Neural progenitor cell (in vitro differentiated cells): ENCODE results near the gene KAZN. TPM values are rescaled to one million over a fixed set of nuclear protein-coding genes. Genes with fewer than 3 reads are reported as not detected.

ENCODE experiments used
- DNase-seq: peaks from one replicate; pipeline ENCODE4 v3.0.0-alpha.2; 2016; ENCODE audit warnings: low spot score
- H2AFZ ChIP-seq: fragments of 200-600 bp; sonication (generic); replicated peaks from 2 replicates; pipeline ENCODE4 v1.6.1; 2016; ENCODE audit warnings: antibody characterized with exemption
- H3F3A ChIP-seq: fragments of 200-600 bp; sonication (generic); 2 replicates; pipeline ENCODE4 v1.6.1; 2016; ENCODE audit warnings: antibody characterized with exemption, low read depth
- H3K27ac ChIP-seq: fragments of 200-600 bp; sonication (generic); 2 replicates; pipeline ENCODE4 v1.5.1; 2016; ENCODE audit warnings: mild to moderate bottlenecking
- H3K27me3 ChIP-seq: fragments of 200-600 bp; sonication (generic); 2 replicates; pipeline ENCODE4 v1.6.1; 2016; ENCODE audit warnings: mild to moderate bottlenecking, moderate library complexity
- H3K36me3 ChIP-seq: fragments of 200-600 bp; sonication (generic); 2 replicates; pipeline ENCODE4 v1.5.1; 2016
- H3K4me1 ChIP-seq: fragments of 200-600 bp; sonication (generic); 2 replicates; pipeline ENCODE4 v1.6.1; 2016; ENCODE audit warnings: mixed run types
- H3K4me2 ChIP-seq: fragments of 200-600 bp; sonication (generic); 2 replicates; pipeline ENCODE4 v1.6.1; 2016
- H3K4me3 ChIP-seq: fragments of 200-600 bp; sonication (generic); 2 replicates; pipeline ENCODE4 v1.5.1; 2016
- H3K79me2 ChIP-seq: fragments of 200-600 bp; sonication (generic); 2 replicates; pipeline ENCODE4 v1.6.1; 2016; ENCODE audit warnings: low read depth
- H3K9ac ChIP-seq: fragments of 200-600 bp; sonication (generic); 2 replicates; pipeline ENCODE4 v1.6.1; 2016
- H3K9me3 ChIP-seq: fragments of 200-600 bp; sonication (generic); 2 replicates; pipeline ENCODE4 v1.5.1; 2016; ENCODE audit warnings: low read depth
- H4K20me1 ChIP-seq: fragments of 200-600 bp; sonication (generic); 2 replicates; pipeline ENCODE4 v1.6.1; 2016; ENCODE audit warnings: low read depth
- H3K27ac Mint-ChIP-seq: 3 replicates; pipeline ENCODE4 v1.8.0; 2021; ENCODE audit warnings: mixed read lengths
- H3K27me3 Mint-ChIP-seq: 2 replicates; pipeline ENCODE4 v1.8.0; 2022; ENCODE audit warnings: low read depth, mild to moderate bottlenecking, inconsistent platforms, moderate library complexity, mixed read lengths; ENCODE audit not compliant: insufficient read depth
- H3K36me3 Mint-ChIP-seq: 3 replicates; pipeline ENCODE4 v1.8.0; 2021; ENCODE audit warnings: mixed read lengths
- H3K4me1 Mint-ChIP-seq: 3 replicates; pipeline ENCODE4 v1.8.0; 2021; ENCODE audit warnings: mixed read lengths
- H3K4me3 Mint-ChIP-seq: 3 replicates; pipeline ENCODE4 v1.8.0; 2021; ENCODE audit warnings: mild to moderate bottlenecking, moderate library complexity, mixed read lengths
- H3K9me3 Mint-ChIP-seq: 3 replicates; pipeline ENCODE4 v1.8.0; 2020; ENCODE audit warnings: mixed read lengths
- CTCF ChIP-seq: fragments of 200-600 bp; sonication (generic); IDR thresholded peaks from 2 replicates; pipeline ENCODE4 v1.5.1; 2017; ENCODE audit warnings: antibody characterized with exemption, mild to moderate bottlenecking
- EZH2 ChIP-seq: fragments of 200-600 bp; sonication (generic); IDR thresholded peaks from 2 replicates; pipeline ENCODE4 v1.6.1; 2017; ENCODE audit warnings: antibody characterized with exemption, mild to moderate bottlenecking, moderate library complexity
- EZH2phosphoT487 ChIP-seq: fragments of 200-600 bp; sonication (generic); IDR thresholded peaks from 2 replicates; pipeline ENCODE4 v1.6.1; 2017; ENCODE audit warnings: antibody characterized with exemption
- total RNA-seq: library from RNA; depleted of rRNA; stranded (reverse); fragments of >200 nt; gene quantifications from 2 replicates; pipeline ENCODE4 v1.2.3, GENCODE V29; 2015; ENCODE audit warnings: low replicate concordance

KAZN gene
- total RNA-seq, 1 donor from 2014 or later = 6.1 TPM

- Histone ChIP-seq H3K4me3 (no peak overlapping the region), H3K9ac (no peak overlapping the region), H3K27me3 (no peaks in the 10 kb centered on the region), H3K36me3 (no peaks in the 10 kb centered on the region), H2AFZ (no peak overlapping the region), H3K79me2 (no peaks in the 10 kb centered on the region), H3K27ac (no peak overlapping the region), H3K4me1 (peaks cover 14% of the 10 kb centered on the region), H4K20me1 (peaks cover 4% of the 10 kb centered on the region), H3K9me3 (no peaks in the 10 kb centered on the region), H3F3A (no peaks in the 10 kb centered on the region), H3K4me2 (no peak overlapping the region)
- DNase-seq = no peak
- peaks cover 5% of the 10 kb centered on the region for H3K27me3 Mint-ChIP-seq
- TF ChIP-seq CTCF = no peak
- no peak for TF ChIP-seq EZH2
- no peak for TF ChIP-seq EZH2phosphoT487
- H3K4me1 Mint-ChIP-seq = peaks cover 49% of the 10 kb centered on the region
- no peaks in the 10 kb centered on the region for H3K36me3 Mint-ChIP-seq
- H3K4me3 Mint-ChIP-seq = no peak overlapping the region
- H3K27ac Mint-ChIP-seq = no peak overlapping the region
- H3K9me3 Mint-ChIP-seq = no peaks in the 10 kb centered on the region
Observed at GRCh38 chr1:14895727-14896126, 297.2 kb downstream of the KAZN start.

GRCh38 chr1:14896381-14897079 is 298.0 kb downstream of the KAZN start:
- Histone ChIP-seq H3K36me3 (no peaks in the 10 kb centered on the region), H3K79me2 (no peaks in the 10 kb centered on the region), H3K27me3 (no peaks in the 10 kb centered on the region), H3F3A (no peaks in the 10 kb centered on the region), H3K4me3 (no peak overlapping the region), H4K20me1 (peaks cover 4% of the 10 kb centered on the region), H3K27ac (no peak overlapping the region), H3K4me1 (peaks cover 14% of the 10 kb centered on the region), H3K9me3 (no peaks in the 10 kb centered on the region), H3K4me2 (no peak overlapping the region), H2AFZ (no peak overlapping the region), H3K9ac (no peak overlapping the region)
- Mint-ChIP-seq H3K9me3 (no peaks in the 10 kb centered on the region), H3K27ac (no peak overlapping the region), H3K4me3 (no peak overlapping the region), H3K27me3 (peaks cover 5% of the 10 kb centered on the region), H3K4me1 (peaks cover 55% of the 10 kb centered on the region), H3K36me3 (no peaks in the 10 kb centered on the region)
- no peak for DNase-seq
- TF ChIP-seq EZH2 = no peak
- no peak for TF ChIP-seq EZH2phosphoT487
- no peak for TF ChIP-seq CTCF

GRCh38 chr1:14897080-14897449 is 298.6 kb downstream of the KAZN start:
- Histone ChIP-seq H4K20me1 (peaks cover 4% of the 10 kb centered on the region), H3K9me3 (no peaks in the 10 kb centered on the region), H3K4me2 (no peak overlapping the region), H3K36me3 (no peaks in the 10 kb centered on the region), H3K27me3 (no peaks in the 10 kb centered on the region), H3K9ac (no peak overlapping the region), H3K79me2 (no peaks in the 10 kb centered on the region), H3K4me1 (peaks cover 12% of the 10 kb centered on the region), H3F3A (no peaks in the 10 kb centered on the region), H2AFZ (no peak overlapping the region), H3K4me3 (no peak overlapping the region), H3K27ac (no peak overlapping the region)
- no peak for DNase-seq
- H3K4me3 Mint-ChIP-seq = no peak overlapping the region
- peaks cover 50% of the 10 kb centered on the region for H3K4me1 Mint-ChIP-seq
- no peaks in the 10 kb centered on the region for H3K36me3 Mint-ChIP-seq
- no peaks in the 10 kb centered on the region for H3K9me3 Mint-ChIP-seq
- TF ChIP-seq EZH2 (no peak), CTCF (no peak), EZH2phosphoT487 (no peak)
- peaks cover 5% of the 10 kb centered on the region for H3K27me3 Mint-ChIP-seq
- H3K27ac Mint-ChIP-seq = no peak overlapping the region
